ENCODE data around the gene CENPX. TPM values are rescaled to one million over a fixed set of nuclear protein-coding genes. Genes with fewer than 3 reads are reported as not detected.

The CENPX gene
- total RNA-seq, 1 experiment from 2014 or later = 180 TPM

DNA sequence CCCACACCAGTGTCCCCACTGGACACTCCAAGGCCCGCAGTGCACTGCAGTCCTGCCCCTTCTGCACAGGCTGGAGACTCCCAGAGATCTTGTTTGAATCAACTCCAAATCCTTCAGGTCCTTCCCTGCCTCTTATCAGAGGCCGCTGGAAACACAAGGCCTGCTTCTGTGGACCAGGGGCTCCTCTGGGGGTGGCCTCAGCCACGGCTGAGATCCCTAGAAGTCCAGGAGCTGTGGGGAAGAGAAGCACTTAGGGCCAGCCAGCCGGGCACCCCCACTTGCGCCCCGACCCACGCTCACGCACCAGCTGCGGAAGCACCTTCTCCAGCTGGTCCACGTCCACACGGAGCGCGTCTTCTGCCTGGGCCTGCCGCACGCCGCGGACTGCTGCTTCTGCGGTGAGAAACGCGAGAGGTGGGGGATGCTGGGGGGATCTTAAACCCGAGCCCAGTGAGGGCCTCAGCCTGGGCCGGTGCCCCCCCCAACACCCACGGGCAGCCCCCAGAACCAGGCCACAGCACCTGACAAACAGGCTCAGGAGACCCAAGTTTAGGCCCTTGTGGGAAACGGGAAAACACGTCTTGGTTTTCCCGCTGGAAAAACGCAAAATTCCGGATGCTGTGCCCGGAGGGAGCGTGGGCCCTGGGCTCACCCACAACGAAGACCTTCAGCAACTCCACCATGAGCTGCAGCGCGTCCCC, 3.5 kb downstream of the CENPX start:
- no peak overlapping the region for H3K4me3 ChIP-seq
- no peak overlapping the region for H3K27ac ChIP-seq
- H3K36me3 ChIP-seq = peaks cover 43% of the 10 kb centered on the region
- no peak for DNase-seq (ENCODE audit: low read depth in 1 of 2, low spot score in 2 of 2)
- no peaks in the 10 kb centered on the region; the same call in 1 of the 2 replicates for H3K9me3 ChIP-seq (replicated peaks)
- peaks cover 28% of the 10 kb centered on the region for H3K4me1 ChIP-seq (replicated peaks)
- H3K27me3 ChIP-seq (replicated peaks) = no peaks in the 10 kb centered on the region

DNA sequence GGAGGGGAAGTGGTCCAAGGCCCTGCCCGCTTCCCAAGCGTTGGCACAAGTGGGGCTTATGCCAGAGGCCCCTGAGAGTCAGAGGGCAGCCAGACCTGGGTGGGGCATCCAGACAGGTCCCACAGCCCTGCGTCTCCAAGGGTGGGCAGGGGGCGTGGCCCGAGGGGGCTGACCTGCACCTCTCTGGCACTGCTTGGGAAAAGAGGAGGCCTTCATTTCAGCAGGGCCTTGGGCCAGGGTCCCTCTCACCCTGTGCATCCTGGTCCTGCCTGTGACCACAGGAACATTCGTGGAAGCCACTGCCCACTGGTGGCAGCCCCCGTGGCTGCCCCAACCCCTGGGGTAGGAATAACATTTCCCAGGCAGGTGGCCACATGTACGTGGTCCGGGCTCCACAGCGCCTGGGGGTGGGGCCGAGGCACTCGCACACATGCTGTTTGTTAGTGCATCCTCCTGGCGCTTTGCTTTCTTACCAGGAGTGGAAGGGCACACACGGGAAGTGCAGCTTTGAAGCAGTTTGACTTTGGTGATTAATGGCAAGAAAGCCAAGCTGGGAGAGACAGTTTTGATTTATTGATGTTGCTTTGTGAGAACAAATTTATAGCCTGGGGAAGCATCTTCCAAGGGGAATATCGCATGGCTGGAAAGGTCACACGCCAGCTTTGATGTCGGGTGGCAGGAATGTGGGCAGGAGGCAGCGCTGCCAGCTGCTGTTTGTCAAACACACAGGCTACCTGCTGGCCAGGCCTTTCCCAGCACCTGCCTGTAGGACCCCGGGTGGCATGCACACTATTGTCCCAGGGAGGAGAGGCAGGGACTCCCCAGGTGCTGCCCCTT, 4.3 kb downstream of the CENPX start:
- DNase-seq (ENCODE audit: low read depth in 1 of 2, low spot score in 2 of 2) = no peak

DNA sequence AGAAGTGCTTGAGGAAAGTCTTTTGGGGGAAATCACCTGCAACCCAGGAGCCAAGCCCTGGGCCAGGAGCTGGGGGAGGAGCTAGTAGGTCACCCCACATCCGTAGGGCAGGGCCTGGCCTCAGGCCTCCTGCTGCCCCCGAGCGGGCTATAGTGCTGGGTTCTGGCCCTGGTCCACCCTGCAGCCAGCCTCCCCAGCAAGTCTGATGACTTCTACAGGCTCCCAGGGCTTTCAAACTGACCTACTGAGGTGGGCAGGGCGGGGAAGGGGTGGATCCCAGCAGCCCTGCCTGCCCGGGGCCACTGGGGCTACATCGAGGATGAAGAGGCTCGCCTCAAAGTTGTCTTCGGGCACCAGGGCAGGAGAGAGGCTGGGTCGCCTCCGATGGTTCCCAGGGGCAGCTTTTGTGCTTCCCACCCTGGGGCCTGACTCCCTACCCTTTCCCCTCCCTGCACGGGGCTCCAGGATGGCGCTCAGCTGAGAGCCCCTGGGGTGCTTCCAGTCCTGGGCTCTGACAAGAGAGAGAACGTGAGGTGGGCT, 5.0 kb downstream of the CENPX start:
- Histone ChIP-seq H3K36me3 (peaks cover 44% of the 10 kb centered on the region), H3K4me3 (no peak overlapping the region), H3K9me3 (replicated peaks) (no peaks in the 10 kb centered on the region; the same call in 1 of the 2 replicates), H3K27ac (no peak overlapping the region), H3K4me1 (replicated peaks) (peaks cover 20% of the 10 kb centered on the region), H3K27me3 (replicated peaks) (no peaks in the 10 kb centered on the region)
- no peak for DNase-seq (ENCODE audit: low read depth in 1 of 2, low spot score in 2 of 2)

More for the DNA sequence above, 4.3 kb downstream of the CENPX start:
- no peaks in the 10 kb centered on the region for H3K27me3 ChIP-seq (replicated peaks)
- H3K27ac ChIP-seq = no peak overlapping the region
- no peak overlapping the region for H3K4me3 ChIP-seq
- no peaks in the 10 kb centered on the region; the same call in 1 of the 2 replicates for H3K9me3 ChIP-seq (replicated peaks)
- peaks cover 44% of the 10 kb centered on the region for H3K36me3 ChIP-seq
- peaks cover 20% of the 10 kb centered on the region for H3K4me1 ChIP-seq (replicated peaks)

DNA sequence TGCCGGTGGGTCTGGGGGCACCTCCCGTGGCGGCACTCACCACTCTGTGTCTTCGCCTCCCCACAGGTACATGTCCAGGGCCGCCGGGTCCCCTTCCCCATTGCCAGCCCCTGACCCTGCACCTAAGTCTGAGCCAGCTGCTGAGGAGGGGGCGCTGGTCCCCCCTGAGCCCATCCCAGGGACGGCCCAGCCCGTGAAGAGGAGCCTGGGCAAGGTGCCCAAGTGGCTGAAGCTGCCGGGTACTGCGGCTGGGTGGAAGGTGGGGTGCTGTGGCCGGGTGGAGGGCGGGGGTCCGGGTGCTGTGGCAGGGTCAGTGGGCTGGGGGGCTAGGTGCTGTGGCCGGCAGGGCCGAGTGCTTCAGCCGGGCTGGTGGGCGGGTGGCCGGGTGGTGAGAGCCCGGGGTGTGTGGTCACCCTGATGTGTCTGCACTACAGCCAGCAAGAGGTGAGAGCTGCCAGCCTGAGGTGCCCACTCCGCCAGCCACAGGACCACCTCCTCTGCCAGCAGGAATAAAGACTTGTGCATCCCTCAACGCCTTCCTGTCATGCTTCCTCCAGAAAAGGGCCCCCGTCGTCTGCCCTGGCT, 5.7 kb downstream of the CENPX start:
- no peak overlapping the region for H3K27ac ChIP-seq
- DNase-seq (ENCODE audit: low read depth in 1 of 2, low spot score in 2 of 2) = no peak
- peaks cover 13% of the 10 kb centered on the region for H3K4me1 ChIP-seq (replicated peaks)
- no peaks in the 10 kb centered on the region for H3K27me3 ChIP-seq (replicated peaks)
- H3K36me3 ChIP-seq = peaks cover 39% of the 10 kb centered on the region
- H3K9me3 ChIP-seq (replicated peaks) = no peaks in the 10 kb centered on the region
- H3K4me3 ChIP-seq = no peak overlapping the region

DNA sequence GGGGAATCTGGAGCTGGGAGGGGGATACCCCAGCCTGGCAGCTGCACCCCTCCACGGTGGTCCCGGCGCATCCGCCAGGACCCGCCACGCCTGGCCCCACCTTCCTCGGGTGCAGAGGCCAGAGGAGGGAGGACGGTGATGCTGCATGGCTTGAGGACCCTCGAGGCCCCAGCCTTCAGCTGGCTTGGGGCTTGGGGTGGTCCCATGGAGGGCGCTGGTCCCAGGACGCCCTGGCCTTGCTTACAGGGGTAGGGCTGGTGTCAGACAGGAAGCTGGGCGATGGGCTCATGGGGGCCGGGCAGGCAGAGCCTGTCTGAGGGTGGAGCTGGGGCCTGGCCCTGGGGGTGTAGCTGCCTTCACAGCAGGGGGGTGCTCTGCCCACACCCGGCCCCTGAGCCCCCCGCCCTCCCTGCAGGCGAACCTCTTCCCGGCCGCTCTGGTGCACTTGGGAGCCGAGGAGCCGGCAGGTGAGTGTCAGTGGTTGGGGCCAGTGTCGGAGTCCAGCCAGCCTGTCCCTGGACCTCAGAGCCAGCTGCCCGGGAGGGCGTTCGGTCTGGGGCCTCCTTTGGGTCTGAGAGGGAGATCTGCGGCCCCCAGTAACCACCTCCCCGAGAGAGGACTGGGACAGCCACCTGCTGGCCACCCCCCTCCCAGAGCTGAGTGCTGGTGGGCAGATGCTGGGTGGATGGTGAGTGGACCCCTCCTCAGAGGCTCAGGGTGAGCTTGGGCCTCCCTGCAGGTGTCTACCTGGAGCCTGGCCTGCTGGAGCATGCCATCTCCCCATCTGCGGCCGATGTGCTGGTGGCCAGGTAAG, 6.4 kb downstream of the CENPX start:
- no peak overlapping the region for H3K27ac ChIP-seq
- H3K9me3 ChIP-seq (replicated peaks) = no peaks in the 10 kb centered on the region
- no peak for DNase-seq (ENCODE audit: low read depth in 1 of 2, low spot score in 2 of 2)
- H3K4me3 ChIP-seq = no peak overlapping the region
- H3K4me1 ChIP-seq (replicated peaks) = peaks cover 6% of the 10 kb centered on the region
- no peaks in the 10 kb centered on the region for H3K27me3 ChIP-seq (replicated peaks)
- H3K36me3 ChIP-seq = peaks cover 41% of the 10 kb centered on the region

DNA sequence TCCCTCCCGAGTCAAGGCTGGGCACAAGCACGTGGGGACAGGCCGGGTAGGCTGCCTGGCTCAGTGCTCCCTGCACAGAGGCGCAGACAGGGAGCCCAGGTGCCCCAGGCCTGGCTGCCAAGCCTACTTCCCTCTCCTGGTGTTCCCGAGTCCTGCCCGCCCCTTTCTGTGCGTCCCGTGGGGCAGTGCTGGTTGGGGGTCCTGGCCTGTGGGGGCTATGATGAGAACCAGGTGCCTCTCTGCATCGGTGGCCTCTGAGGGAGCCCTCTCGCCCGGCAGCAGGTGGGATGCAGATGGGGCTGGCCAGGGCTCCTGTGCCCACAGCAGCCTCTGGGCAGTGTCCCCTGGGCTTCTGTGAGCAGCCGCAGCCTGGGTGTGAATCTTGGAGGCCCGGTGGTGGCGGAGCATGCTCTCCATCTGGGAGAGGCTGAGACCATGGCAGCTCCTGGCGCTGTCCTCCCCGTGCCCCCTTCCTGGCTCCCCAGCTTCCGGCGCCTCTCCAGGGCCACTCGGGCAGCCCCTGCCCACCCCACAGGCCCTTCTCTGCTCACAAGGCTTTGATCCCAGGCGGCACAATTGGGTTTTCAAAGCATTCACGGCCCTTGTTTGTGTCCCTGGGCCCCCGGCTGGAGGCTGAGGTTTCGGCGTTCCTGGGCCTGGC, 7.2 kb downstream of the CENPX start:
- Histone ChIP-seq H3K4me1 (replicated peaks) (no peaks in the 10 kb centered on the region), H3K4me3 (no peak overlapping the region), H3K27me3 (replicated peaks) (no peaks in the 10 kb centered on the region), H3K27ac (no peak overlapping the region), H3K9me3 (replicated peaks) (no peaks in the 10 kb centered on the region), H3K36me3 (peaks cover 40% of the 10 kb centered on the region)
- no peak for DNase-seq (ENCODE audit: low read depth in 1 of 2, low spot score in 2 of 2)

DNA sequence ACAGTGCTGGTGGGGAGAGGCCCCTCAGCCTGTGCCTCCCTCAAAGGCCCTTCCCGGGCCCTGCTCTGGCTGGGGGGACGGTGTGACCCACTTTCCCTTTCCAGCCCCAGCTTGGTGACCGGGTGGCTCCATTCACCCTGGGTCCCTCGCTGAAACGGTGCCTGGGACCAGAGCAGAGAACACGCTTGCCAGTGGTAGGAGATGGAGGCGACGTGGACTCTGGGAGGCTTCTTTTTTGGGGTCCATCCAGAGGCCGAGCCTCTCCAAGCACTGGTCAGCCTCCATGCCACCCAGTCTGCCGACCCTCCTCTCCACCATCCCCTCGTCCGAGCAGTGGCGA, 7.7 kb downstream of the CENPX start:
- no peaks in the 10 kb centered on the region for H3K27me3 ChIP-seq (replicated peaks)

DNA sequence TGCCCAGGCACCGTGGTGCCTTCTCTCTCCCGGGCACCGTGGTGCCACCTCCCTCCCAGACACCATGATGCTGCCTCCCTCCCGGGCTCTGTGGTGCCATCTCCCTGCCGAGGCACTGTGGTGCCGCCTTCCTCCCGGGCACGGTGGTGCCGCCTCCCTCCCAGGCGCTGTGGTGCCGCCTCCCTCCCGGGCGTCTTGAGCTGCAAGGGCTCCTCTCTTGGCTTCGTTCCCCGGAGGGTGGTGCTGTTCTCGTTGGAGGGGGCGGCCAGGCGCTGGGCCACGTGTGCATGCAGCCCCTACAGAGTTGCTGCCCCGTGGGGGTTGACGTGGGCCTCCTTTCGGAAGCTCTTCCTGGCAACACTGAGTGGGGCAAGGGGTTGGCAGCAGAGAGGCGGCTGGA, 8.2 kb downstream of the CENPX start:
- Histone ChIP-seq H3K27me3 (replicated peaks) (no peaks in the 10 kb centered on the region), H3K9me3 (replicated peaks) (no peaks in the 10 kb centered on the region), H3K27ac (no peak overlapping the region), H3K36me3 (peaks cover 36% of the 10 kb centered on the region), H3K4me1 (replicated peaks) (no peaks in the 10 kb centered on the region), H3K4me3 (no peak overlapping the region)
- no peak for DNase-seq (ENCODE audit: low read depth in 1 of 2, low spot score in 2 of 2)

More for the DNA sequence above, 7.7 kb downstream of the CENPX start:
- Histone ChIP-seq H3K4me1 (replicated peaks) (no peaks in the 10 kb centered on the region), H3K4me3 (no peak overlapping the region), H3K36me3 (peaks cover 38% of the 10 kb centered on the region), H3K27ac (no peak overlapping the region), H3K9me3 (replicated peaks) (no peaks in the 10 kb centered on the region)
- no peak for DNase-seq (ENCODE audit: low read depth in 1 of 2, low spot score in 2 of 2)

DNA sequence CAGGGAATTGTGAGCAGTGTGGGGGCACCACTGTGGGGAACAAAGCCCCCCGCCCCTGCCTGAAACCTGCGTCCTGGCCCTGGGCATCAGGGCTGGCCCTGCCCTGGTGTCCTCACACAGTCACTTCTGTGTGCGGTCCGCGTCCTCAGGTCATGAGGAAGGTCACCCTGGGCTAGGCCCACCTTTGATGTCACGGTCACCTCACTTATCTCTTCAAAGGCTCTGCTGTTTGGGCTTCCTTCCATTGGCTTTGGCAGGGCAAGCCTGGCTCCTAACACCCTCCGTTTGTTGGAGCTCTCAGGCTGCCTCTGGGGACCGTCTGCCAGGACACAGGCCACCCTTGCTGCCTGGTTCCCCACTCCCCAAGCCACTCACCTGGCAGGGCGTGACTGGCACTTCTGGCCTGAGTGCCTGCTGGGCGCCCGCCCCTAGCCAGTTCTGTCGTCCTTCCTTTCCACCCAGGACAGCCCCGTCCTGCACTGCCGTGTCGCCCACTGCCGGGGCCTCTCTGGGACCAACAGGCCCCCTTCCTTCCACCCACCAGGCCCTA, 8.8 kb downstream of the CENPX start:
- peaks cover 30% of the 10 kb centered on the region for H3K36me3 ChIP-seq
- H3K4me1 ChIP-seq (replicated peaks) = no peaks in the 10 kb centered on the region
- no peak overlapping the region for H3K4me3 ChIP-seq
- H3K9me3 ChIP-seq (replicated peaks) = no peaks in the 10 kb centered on the region
- no peaks in the 10 kb centered on the region for H3K27me3 ChIP-seq (replicated peaks)
- no peak overlapping the region for H3K27ac ChIP-seq
- DNase-seq (ENCODE audit: low read depth in 1 of 2, low spot score in 2 of 2) = no peak

DNA sequence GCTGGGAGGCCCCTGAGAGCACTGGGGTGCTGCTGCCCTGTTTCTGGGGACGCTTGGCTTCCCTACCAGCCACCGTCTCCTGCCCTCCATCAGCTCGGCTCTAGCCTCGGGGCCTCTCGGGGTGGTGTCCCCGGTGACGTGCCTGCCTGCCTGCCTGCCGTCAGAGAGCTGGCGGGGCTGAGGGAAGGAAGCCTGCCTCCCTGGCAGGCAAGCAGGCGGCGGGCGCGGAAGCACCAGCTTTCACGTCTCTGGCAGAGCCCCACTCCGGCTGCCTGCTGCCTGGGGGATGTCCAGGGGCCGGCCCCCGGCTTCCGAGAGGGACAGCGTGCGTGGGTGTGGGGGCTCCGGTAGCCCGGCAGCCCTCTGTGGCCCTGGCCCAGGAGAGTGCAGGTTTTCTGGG, 9.3 kb downstream of the CENPX start:
- DNase-seq (ENCODE audit: low read depth in 1 of 2, low spot score in 2 of 2) = no peak
- H3K9me3 ChIP-seq (replicated peaks) = no peaks in the 10 kb centered on the region
- H3K36me3 ChIP-seq = peaks cover 25% of the 10 kb centered on the region
- H3K4me1 ChIP-seq (replicated peaks) = no peaks in the 10 kb centered on the region
- H3K27me3 ChIP-seq (replicated peaks) = no peaks in the 10 kb centered on the region
- H3K27ac ChIP-seq = no peak overlapping the region
- H3K4me3 ChIP-seq = no peak overlapping the region

DNA sequence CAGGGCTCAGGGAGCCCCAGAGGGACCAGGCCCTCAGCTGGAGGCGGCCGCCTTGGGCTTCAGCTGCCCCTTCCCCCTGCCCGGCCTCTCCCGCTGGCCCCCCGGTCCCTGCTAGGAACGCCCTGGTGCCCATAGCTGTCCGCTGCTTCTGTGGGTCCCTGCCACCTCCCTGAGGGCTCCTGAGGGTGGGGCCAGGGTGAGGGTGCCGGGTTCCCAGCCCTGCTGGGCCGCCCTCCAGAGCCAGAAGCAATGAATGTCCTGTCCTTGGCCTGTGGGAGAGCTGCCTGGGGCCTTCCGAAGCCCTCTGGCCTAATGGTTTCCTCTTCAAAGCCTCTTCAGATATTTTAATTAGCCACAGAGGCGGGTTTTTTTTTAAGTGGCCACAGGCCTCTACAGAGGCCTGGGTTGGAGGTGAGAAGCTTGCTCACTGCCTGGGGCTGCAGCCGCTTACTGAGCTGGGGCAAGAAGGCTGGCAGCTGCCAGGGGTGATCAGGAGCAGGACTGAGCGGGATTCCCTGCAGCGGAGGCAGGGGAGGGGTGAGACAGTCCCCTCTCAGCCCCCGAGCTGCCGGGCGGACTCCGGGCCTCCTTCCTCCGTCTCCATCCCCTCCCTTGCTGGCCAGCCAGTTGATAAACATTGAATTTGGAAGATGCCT, 9.9 kb downstream of the CENPX start:
- H3K27ac ChIP-seq = no peak overlapping the region
- peaks cover 19% of the 10 kb centered on the region for H3K36me3 ChIP-seq
- no peak for DNase-seq (ENCODE audit: low read depth in 1 of 2, low spot score in 2 of 2)

DNA sequence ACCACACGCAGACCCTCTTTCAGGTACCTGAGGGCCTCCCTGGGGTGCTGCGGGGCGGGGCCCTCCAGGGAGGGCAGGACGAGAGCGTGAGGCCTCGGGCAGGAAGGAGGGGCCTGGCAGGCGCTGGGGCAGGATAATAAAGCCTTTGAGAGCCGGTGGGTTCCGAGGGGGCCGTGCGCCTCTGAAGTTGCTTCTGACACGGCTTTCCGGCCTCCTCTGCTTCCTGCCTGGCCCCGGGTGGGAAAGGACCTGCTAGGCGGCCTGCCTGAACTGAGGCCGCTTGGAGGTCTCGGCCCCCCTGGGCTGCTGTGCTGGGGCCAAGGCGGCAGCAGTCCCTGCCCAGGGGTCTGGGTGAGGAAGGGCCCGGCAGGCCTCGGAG, 10.4 kb downstream of the CENPX start:
- DNase-seq (ENCODE audit: low read depth in 1 of 2, low spot score in 2 of 2) = no peak
- no peaks in the 10 kb centered on the region for H3K9me3 ChIP-seq (replicated peaks)
- no peaks in the 10 kb centered on the region for H3K27me3 ChIP-seq (replicated peaks)
- H3K36me3 ChIP-seq = peaks cover 14% of the 10 kb centered on the region; the same call in 1 of the 2 replicates
- H3K27ac ChIP-seq = no peak overlapping the region
- H3K4me1 ChIP-seq (replicated peaks) = peaks cover 7% of the 10 kb centered on the region
- no peak overlapping the region for H3K4me3 ChIP-seq

More for the DNA sequence above, 9.9 kb downstream of the CENPX start:
- no peak overlapping the region for H3K4me3 ChIP-seq
- H3K27me3 ChIP-seq (replicated peaks) = no peaks in the 10 kb centered on the region
- no peaks in the 10 kb centered on the region for H3K9me3 ChIP-seq (replicated peaks)
- H3K4me1 ChIP-seq (replicated peaks) = peaks cover 2% of the 10 kb centered on the region; the same call in 1 of the 2 replicates
